ENCODE results near the gene CD79B.

CD79B gene

GRCh38 chr17:63931981-63932561, at the start of gene CD79B:
Gene CD79B, minus strand, starts transcription at chr17:63932331. Its CDS starts 70 bp downstream, at chr17:63932261.
- no peak for ATAC-seq
- TF ChIP-seq ZNF70 (CRISPR knock-in tag; IDR thresholded peaks at IDR 0.05) (no peak), CREB5 (CRISPR knock-in tag; IDR thresholded peaks at IDR 0.05; ENCODE audit: low read depth) (no peak)

GRCh38 chr17:63978272-63979200, 46.4 kb upstream of the CD79B start:
- no peak for ATAC-seq
- TF ChIP-seq ARNTL (CRISPR knock-in tag; IDR thresholded peaks at IDR 0.05; ENCODE audit: borderline replicate concordance, low read depth), result no peak

GRCh38 chr17:63976702-63977101, 44.6 kb upstream of the CD79B start:
- no peak for TF ChIP-seq CSDC2 (CRISPR knock-in tag; IDR thresholded peaks at IDR 0.05)
- no peak for TF ChIP-seq BACH2 (CRISPR knock-in tag; IDR thresholded peaks at IDR 0.05; ENCODE audit: borderline replicate concordance)
- no peak for TF ChIP-seq POU6F1 (CRISPR knock-in tag; IDR thresholded peaks at IDR 0.05; ENCODE audit: borderline replicate concordance, low read depth)
- TF ChIP-seq ZNF565 (CRISPR knock-in tag; conservative IDR thresholded peaks at IDR 0.05; ENCODE audit: low read depth), result no peak
- TF ChIP-seq OSR1 (CRISPR knock-in tag; IDR thresholded peaks at IDR 0.05), result no peak
- TF ChIP-seq ZNF70 (CRISPR knock-in tag; IDR thresholded peaks at IDR 0.05), result no peak
- no peak for TF ChIP-seq GLIS3 (CRISPR knock-in tag; IDR thresholded peaks at IDR 0.05)
- no peak for TF ChIP-seq TCF4 (CRISPR knock-in tag; IDR thresholded peaks at IDR 0.05; ENCODE audit: borderline replicate concordance)
- no peak for ATAC-seq

- ATAC-seq, result no peak
These were observed 43.5 kb upstream of the CD79B start for GRCh38 chr17:63975541-63976092.

More at GRCh38 chr17:63975541-63976092, 43.5 kb upstream of the CD79B start:
- TF ChIP-seq ZNF565 (CRISPR knock-in tag; conservative IDR thresholded peaks at IDR 0.05; ENCODE audit: low read depth) (no peak), CREB5 (CRISPR knock-in tag; IDR thresholded peaks at IDR 0.05; ENCODE audit: low read depth) (no peak), PPARA (CRISPR knock-in tag; IDR thresholded peaks at IDR 0.05; ENCODE audit: borderline replicate concordance) (no peak), CSRNP3 (CRISPR knock-in tag; IDR thresholded peaks at IDR 0.05) (no peak), TSHZ2 (CRISPR knock-in tag; IDR thresholded peaks at IDR 0.05) (no peak), ISL1 (CRISPR knock-in tag; IDR thresholded peaks at IDR 0.05) (no peak), BACH2 (CRISPR knock-in tag; IDR thresholded peaks at IDR 0.05; ENCODE audit: borderline replicate concordance) (no peak)
